GM12892 (cell line): Measurements from ENCODE around the gene FGF12.

ENCODE experiments used
- DNase-seq: peaks from one replicate; pipeline ENCODE4 v3.0.0; 2011; ENCODE audit not compliant: insufficient read length
- FAIRE-seq: peaks from 2 replicates; lab custom pipeline; 2011; peaks lifted over from hg19 to GRCh38; lab: Jason Lieb, UNC
- POLR2A ChIP-seq: IDR thresholded peaks from 2 replicates; pipeline ENCODE4 v1.6.1; 2011; ENCODE audit warnings: low read depth, low read length, control low read depth
- POLR2AphosphoS5 ChIP-seq: IDR thresholded peaks from 2 replicates; pipeline ENCODE4 v1.6.1; 2011; ENCODE audit warnings: low read depth, low read length, control low read depth
- TAF1 ChIP-seq: IDR thresholded peaks from 2 replicates; pipeline ENCODE4 v1.6.1; 2011; ENCODE audit warnings: low read depth, mild to moderate bottlenecking, control low read depth, low read length, borderline replicate concordance

The FGF12 gene

DNA sequence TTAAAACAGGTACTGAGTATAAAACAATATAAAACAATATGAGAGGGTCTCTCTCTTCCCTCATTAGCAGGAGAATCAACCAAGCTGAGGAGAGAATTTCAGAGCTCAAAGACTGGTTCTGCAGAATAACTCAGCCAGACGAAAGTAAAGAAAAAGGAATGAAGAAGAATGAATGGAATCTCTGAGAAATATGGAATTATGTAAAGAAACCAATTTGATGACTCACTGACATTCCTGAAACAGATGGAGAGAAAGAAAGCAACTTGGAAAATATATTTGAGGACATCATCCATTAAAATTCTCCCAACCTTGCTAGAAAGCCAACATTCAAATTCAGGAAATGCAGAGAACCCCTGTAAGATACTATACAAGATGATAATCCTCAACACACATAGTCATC lies 635.5 kb downstream of the FGF12 start:
- no peak for DNase-seq
- FAIRE-seq: no peak
- TF ChIP-seq POLR2AphosphoS5 (no peak), TAF1 (no peak), POLR2A (no peak)

DNA sequence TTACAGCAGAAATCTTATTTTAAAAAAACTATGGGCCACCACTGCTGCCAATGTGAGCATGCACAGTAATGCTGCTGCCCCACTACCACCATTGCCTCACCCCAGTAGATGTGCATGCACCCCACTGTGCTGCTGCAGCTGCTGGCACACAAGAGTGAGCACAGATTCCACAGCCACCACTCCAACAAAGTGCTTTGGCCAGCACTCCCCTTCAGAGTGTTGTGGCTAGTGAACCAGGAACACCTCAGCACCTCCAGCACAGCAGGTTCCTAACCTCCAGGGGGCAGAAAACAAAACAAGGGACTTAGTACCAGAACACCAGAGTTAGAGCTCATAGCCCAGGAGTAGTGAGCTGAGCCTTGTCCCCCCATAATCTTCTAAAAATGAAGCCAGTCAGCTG lies 636.8 kb downstream of the FGF12 start:
- no peak for TF ChIP-seq POLR2AphosphoS5
- TF ChIP-seq TAF1: no peak
- TF ChIP-seq POLR2A: no peak
- no peak for FAIRE-seq
- DNase-seq: no peak
